HG02970 (cell line): ENCODE measurements around the gene PLXNA1.

Experiments used
- ATAC-seq: cut with Tn5 transposase; IDR thresholded peaks from one replicate; pipeline ENCODE4 v1.9.1; 2021; ENCODE audit warnings: mild to moderate bottlenecking, moderate library complexity, moderate number of reproducible peaks; ENCODE audit not compliant: unreplicated experiment, low FRiP score

Gene PLXNA1

DNA sequence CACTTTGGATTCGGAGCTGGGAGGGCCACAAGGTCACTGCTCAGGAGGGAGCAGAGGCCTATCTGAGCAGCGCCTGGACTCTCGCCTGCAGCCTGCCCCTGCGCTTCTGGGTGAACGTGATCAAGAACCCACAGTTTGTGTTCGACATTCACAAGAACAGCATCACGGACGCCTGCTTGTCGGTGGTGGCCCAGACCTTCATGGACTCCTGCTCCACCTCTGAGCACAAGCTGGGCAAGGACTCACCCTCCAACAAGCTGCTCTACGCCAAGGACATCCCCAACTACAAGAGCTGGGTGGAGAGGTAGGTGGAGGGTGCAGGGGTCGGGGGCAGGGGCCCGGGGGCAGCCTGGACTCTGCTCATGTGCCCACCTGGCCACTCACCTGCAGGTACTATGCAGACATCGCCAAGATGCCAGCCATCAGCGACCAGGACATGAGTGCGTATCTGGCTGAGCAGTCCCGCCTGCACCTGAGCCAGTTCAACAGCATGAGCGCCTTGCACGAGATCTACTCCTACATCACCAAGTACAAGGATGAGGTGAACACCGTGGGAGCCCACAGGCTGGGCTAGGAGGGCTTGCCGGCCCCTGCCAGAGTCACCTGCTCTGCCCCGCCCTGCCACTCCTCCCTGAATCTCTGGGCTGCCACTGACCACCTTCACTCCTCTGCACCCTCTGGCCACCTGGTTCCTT is 49.5 kb downstream of the PLXNA1 start:
- ATAC-seq: no peak
